OCI-LY7 (cell line): ENCODE results near the gene ZFHX3. TPM values are rescaled to one million over a fixed set of nuclear protein-coding genes. Genes with fewer than 3 reads are reported as not detected.

ENCODE experiments used
- BruUV-seq: library from RNA; stranded (reverse); fragments of 400-500 nt; replicated peaks from 2 replicates; lab custom pipeline; 2021; lab: Mats Ljungman, UMichigan
- CTCF ChIA-PET: fragments of 300-600 bp; sonication (Branson Sonifier 250); formaldehyde crosslinking; loops from one replicate; lab custom pipeline; 2022; ENCODE audit warnings: antibody characterized with exemption; ENCODE audit not compliant: unreplicated experiment; lab: Charles Lee
- POLR2A ChIA-PET: fragments of 300-600 bp; sonication (Branson Sonifier 250); formaldehyde crosslinking; loops from one replicate; lab custom pipeline; 2022; ENCODE audit warnings: antibody characterized with exemption; lab: Charles Lee
- DNase-seq: peaks from one replicate; pipeline ENCODE4 v3.0.0-alpha.2; 2015; ENCODE audit warnings: low spot score
- H2AFZ ChIP-seq: fragments of 200-600 bp; sonication (generic), shearing (Covaris generic); 2 replicates; pipeline ENCODE4 v1.6.1; 2014; ENCODE audit warnings: mild to moderate bottlenecking, antibody characterized with exemption, low read length, moderate library complexity
- H3K27ac ChIP-seq: fragments of 200-600 bp; sonication (generic); 2 replicates; pipeline ENCODE4 v1.5.1; 2014; ENCODE audit warnings: mixed run types, low read depth, mild to moderate bottlenecking, moderate library complexity, low read length, inconsistent platforms; ENCODE audit not compliant: poor library complexity, severe bottlenecking
- H3K36me3 ChIP-seq: fragments of 200-600 bp; sonication (generic); 2 replicates; pipeline ENCODE4 v1.6.1; 2014; ENCODE audit warnings: mild to moderate bottlenecking, antibody characterized with exemption, low read length, moderate library complexity, mixed read lengths; ENCODE audit not compliant: insufficient read depth
- H3K4me1 ChIP-seq: fragments of 200-600 bp; sonication (generic); 2 replicates; pipeline ENCODE4 v1.5.1; 2014; ENCODE audit warnings: mild to moderate bottlenecking, low read length; ENCODE audit not compliant: insufficient read depth, poor library complexity, severe bottlenecking
- H3K4me2 ChIP-seq: fragments of 200-600 bp; sonication (generic); 2 replicates; pipeline ENCODE4 v1.6.1; 2014; ENCODE audit warnings: mild to moderate bottlenecking, low read length
- H3K4me3 ChIP-seq: fragments of 200-600 bp; sonication (generic); 2 replicates; pipeline ENCODE4 v1.5.1; 2014; ENCODE audit warnings: mild to moderate bottlenecking, low read depth, low read length; ENCODE audit not compliant: poor library complexity, severe bottlenecking
- H3K79me2 ChIP-seq: fragments of 200-600 bp; sonication (generic); 2 replicates; pipeline ENCODE4 v1.6.1; 2016; ENCODE audit warnings: low read depth, mild to moderate bottlenecking, low read length, moderate library complexity, mixed read lengths; ENCODE audit not compliant: insufficient read depth
- H3K9me2 ChIP-seq: fragments of 200-600 bp; sonication (generic); 2 replicates; pipeline ENCODE4 v1.6.1; 2016; ENCODE audit warnings: mild to moderate bottlenecking, low read length, mixed read lengths; ENCODE audit not compliant: insufficient read depth
- H3K9me3 ChIP-seq: fragments of 200-600 bp; sonication (generic); 2 replicates; pipeline ENCODE4 v1.6.1; 2014; ENCODE audit warnings: mild to moderate bottlenecking, mixed run types, low read length, mixed read lengths
- H4K20me1 ChIP-seq: fragments of 200-600 bp; sonication (generic); 2 replicates; pipeline ENCODE4 v1.6.1; 2014; ENCODE audit warnings: mild to moderate bottlenecking, antibody characterized with exemption, low read length, moderate library complexity, mixed read lengths; ENCODE audit not compliant: insufficient read depth
- CTCF ChIP-seq: fragments of 200-600 bp; sonication (generic); conservative IDR thresholded peaks from 2 replicates; pipeline ENCODE4 v1.5.1; 2014; ENCODE audit warnings: mild to moderate bottlenecking, antibody characterized with exemption, low read length, moderate library complexity, mixed read lengths
- EZH2phosphoT487 ChIP-seq: fragments of 200-600 bp; sonication (generic); IDR thresholded peaks from 2 replicates; pipeline ENCODE4 v1.6.1; 2018; ENCODE audit warnings: low read depth, borderline replicate concordance, mild to moderate bottlenecking, mixed run types, antibody characterized with exemption, low read length, moderate library complexity, mixed read lengths
- intact Hi-C: fragments of 100-400 bp; cut with micrococcal nuclease; formaldehyde crosslinking; loops from one replicate; pipeline ENCODE4 v1.10.0; 2022; ENCODE audit not compliant: unreplicated experiment
- total RNA-seq, 2 experiments: library from RNA; depleted of rRNA in 1 of 2; stranded (reverse); fragments of >200 nt in 1 of 2; shearing (Covaris generic) in 1 of 2; gene quantifications; 2 replicates each; pipeline ENCODE4 v1.2.3, GENCODE V29; 2014 to 2022

Gene ZFHX3
- total RNA-seq, 2 experiments from 2014 or later, result 1.3 to 6.2 TPM

GRCh38 chr16:72889616-72890582 lies 158.0 kb downstream of the ZFHX3 start:
- ChIA-PET CTCF (no interaction called here), POLR2A (interaction anchor here (0.7 kb wide), 1 partner anchor 1666 kb away, joined by 3 read pairs; no protein-coding TSS in a partner anchor)
- Histone ChIP-seq H3K4me2 (no peak overlapping the region), H3K36me3 (no peaks in the 10 kb centered on the region; the same call in 1 of the 2 replicates), H3K4me3 (no peak overlapping the region), H3K27ac (no peak overlapping the region), H3K9me2 (no peaks in the 10 kb centered on the region), H3K79me2 (no peaks in the 10 kb centered on the region), H3K9me3 (no peaks in the 10 kb centered on the region), H2AFZ (no peak overlapping the region), H4K20me1 (no peaks in the 10 kb centered on the region), H3K4me1 (no peaks in the 10 kb centered on the region)
- intact Hi-C loops, result no loop called here
- no TSS peak for BruUV-seq
- TF ChIP-seq EZH2phosphoT487 (no peak), CTCF (no peak)
- no peak for DNase-seq

- Histone ChIP-seq H3K27ac (no peak overlapping the region), H3K36me3 (no peaks in the 10 kb centered on the region; the same call in 1 of the 2 replicates), H3K9me2 (no peaks in the 10 kb centered on the region), H3K4me3 (no peak overlapping the region), H3K4me2 (no peak overlapping the region), H3K79me2 (no peaks in the 10 kb centered on the region), H2AFZ (no peak overlapping the region), H3K4me1 (no peaks in the 10 kb centered on the region), H4K20me1 (no peaks in the 10 kb centered on the region), H3K9me3 (no peaks in the 10 kb centered on the region)
- ChIA-PET CTCF (no interaction called here), POLR2A (no interaction called here)
- BruUV-seq, result no TSS peak
- no peak for TF ChIP-seq CTCF
- no peak for TF ChIP-seq EZH2phosphoT487
- no peak for DNase-seq
- intact Hi-C loops, result no loop called here
Measured at GRCh38 chr16:72887537-72887936, 160.4 kb downstream of the ZFHX3 start.
